ENCODE measurements around the gene DLGAP5.

Gene DLGAP5

GRCh38 chr14:55102141-55102621 is 89.2 kb downstream of the DLGAP5 start:
- TF ChIP-seq, protein P1, sequence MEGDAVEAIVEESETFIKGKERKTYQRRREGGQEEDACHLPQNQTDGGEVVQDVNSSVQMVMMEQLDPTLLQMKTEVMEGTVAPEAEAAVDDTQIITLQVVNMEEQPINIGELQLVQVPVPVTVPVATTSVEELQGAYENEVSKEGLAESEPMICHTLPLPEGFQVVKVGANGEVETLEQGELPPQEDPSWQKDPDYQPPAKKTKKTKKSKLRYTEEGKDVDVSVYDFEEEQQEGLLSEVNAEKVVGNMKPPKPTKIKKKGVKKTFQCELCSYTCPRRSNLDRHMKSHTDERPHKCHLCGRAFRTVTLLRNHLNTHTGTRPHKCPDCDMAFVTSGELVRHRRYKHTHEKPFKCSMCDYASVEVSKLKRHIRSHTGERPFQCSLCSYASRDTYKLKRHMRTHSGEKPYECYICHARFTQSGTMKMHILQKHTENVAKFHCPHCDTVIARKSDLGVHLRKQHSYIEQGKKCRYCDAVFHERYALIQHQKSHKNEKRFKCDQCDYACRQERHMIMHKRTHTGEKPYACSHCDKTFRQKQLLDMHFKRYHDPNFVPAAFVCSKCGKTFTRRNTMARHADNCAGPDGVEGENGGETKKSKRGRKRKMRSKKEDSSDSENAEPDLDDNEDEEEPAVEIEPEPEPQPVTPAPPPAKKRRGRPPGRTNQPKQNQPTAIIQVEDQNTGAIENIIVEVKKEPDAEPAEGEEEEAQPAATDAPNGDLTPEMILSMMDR (IDR thresholded peaks at IDR 0.05; ENCODE audit: poor library complexity, severe bottlenecking): no peak
- peak; percentile 87 for DNase-seq (ENCODE audit: low spot score)
- ATAC-seq (ENCODE audit: low read depth): peak; percentile 71
- peaks cover 29% of the 10 kb centered on the region for H3K4me1 ChIP-seq (ENCODE audit: insufficient read depth, poor library complexity, severe bottlenecking)
- H3K36me3 ChIP-seq (ENCODE audit: low read depth): no peaks in the 10 kb centered on the region
- no peaks in the 10 kb centered on the region for H3K27me3 ChIP-seq (ENCODE audit: insufficient read depth, poor library complexity, severe bottlenecking)
- peaks cover 5% of the 10 kb centered on the region for H3K9me3 ChIP-seq (ENCODE audit: severe bottlenecking)
- H3K4me3 ChIP-seq (ENCODE audit: severe bottlenecking): no peak overlapping the region
- H3K27ac ChIP-seq (ENCODE audit: poor library complexity, severe bottlenecking): peak overlapping the region; percentile 98

DNA sequence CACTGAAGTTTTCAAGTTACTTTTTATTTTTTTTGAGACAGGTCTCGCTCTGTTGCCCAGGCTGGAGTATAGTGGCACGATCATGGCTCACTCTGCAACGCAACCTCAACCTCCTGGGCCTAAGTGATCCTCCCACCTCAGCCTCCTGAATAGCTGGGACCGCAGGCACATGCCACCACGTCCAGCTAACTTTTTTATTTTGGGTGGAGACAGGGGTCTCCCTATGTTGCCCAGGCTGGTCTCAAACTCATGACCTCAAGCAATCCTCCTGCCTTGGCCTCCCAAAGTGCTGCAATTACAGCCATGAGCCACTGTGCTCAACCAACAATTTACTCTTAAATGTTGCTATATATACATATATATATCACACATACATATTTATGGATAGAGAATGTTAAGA is 89.7 kb downstream of the DLGAP5 start:
- no peaks in the 10 kb centered on the region for H3K36me3 ChIP-seq (ENCODE audit: low read depth)
- TF ChIP-seq, protein P1 (IDR thresholded peaks at IDR 0.05; ENCODE audit: poor library complexity, severe bottlenecking): no peak
- ATAC-seq (ENCODE audit: low read depth) (no peak), DNase-seq (ENCODE audit: low spot score) (no peak)
- peaks cover 28% of the 10 kb centered on the region for H3K4me1 ChIP-seq (ENCODE audit: insufficient read depth, poor library complexity, severe bottlenecking)
- peaks cover 5% of the 10 kb centered on the region for H3K9me3 ChIP-seq (ENCODE audit: severe bottlenecking)
- peak overlapping the region; percentile 98 for H3K27ac ChIP-seq (ENCODE audit: poor library complexity, severe bottlenecking)
- H3K4me3 ChIP-seq (ENCODE audit: severe bottlenecking): no peak overlapping the region
- no peaks in the 10 kb centered on the region for H3K27me3 ChIP-seq (ENCODE audit: insufficient read depth, poor library complexity, severe bottlenecking)

DNA sequence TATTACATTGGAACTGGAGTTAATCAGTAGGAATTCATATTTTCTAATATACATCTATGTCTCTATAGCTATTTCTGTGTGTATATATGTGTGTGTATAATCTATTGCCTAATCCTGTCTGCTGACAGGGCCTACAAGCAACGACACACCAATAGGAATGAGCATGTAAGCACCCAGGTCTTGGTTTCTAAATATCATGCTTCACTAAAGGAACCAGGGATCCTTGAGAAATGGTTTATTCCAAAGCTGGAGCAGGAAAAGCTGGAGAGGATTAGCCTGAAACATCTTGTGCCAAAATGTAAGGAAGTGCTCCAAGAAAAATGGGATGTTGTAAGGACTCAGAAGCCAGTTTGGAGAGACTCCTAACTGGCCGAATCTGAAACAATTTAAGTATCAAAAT is 91.6 kb downstream of the DLGAP5 start:
- Histone ChIP-seq H3K4me1 (ENCODE audit: insufficient read depth, poor library complexity, severe bottlenecking) (peaks cover 33% of the 10 kb centered on the region), H3K36me3 (ENCODE audit: low read depth) (no peaks in the 10 kb centered on the region), H3K27me3 (ENCODE audit: insufficient read depth, poor library complexity, severe bottlenecking) (no peaks in the 10 kb centered on the region), H3K4me3 (ENCODE audit: severe bottlenecking) (no peak overlapping the region), H3K27ac (ENCODE audit: poor library complexity, severe bottlenecking) (no peak overlapping the region), H3K9me3 (ENCODE audit: severe bottlenecking) (peaks cover 5% of the 10 kb centered on the region)
- DNase-seq (ENCODE audit: low spot score): no peak
- no peak for ATAC-seq (ENCODE audit: low read depth)
- TF ChIP-seq, protein P1 (IDR thresholded peaks at IDR 0.05; ENCODE audit: poor library complexity, severe bottlenecking): no peak

GRCh38 chr14:55098561-55098898 is 92.9 kb downstream of the DLGAP5 start:
- H3K4me1 ChIP-seq (ENCODE audit: insufficient read depth, poor library complexity, severe bottlenecking): peaks cover 27% of the 10 kb centered on the region
- H3K4me3 ChIP-seq (ENCODE audit: severe bottlenecking): no peak overlapping the region

More at GRCh38 chr14:55098561-55098898, 92.9 kb downstream of the DLGAP5 start:
- no peaks in the 10 kb centered on the region for H3K9me3 ChIP-seq (ENCODE audit: severe bottlenecking)
- ATAC-seq (ENCODE audit: low read depth) (no peak), DNase-seq (ENCODE audit: low spot score) (no peak)
- H3K36me3 ChIP-seq (ENCODE audit: low read depth): no peaks in the 10 kb centered on the region
- TF ChIP-seq, protein P1 (IDR thresholded peaks at IDR 0.05; ENCODE audit: poor library complexity, severe bottlenecking): no peak
- no peaks in the 10 kb centered on the region for H3K27me3 ChIP-seq (ENCODE audit: insufficient read depth, poor library complexity, severe bottlenecking)
- no peak overlapping the region for H3K27ac ChIP-seq (ENCODE audit: poor library complexity, severe bottlenecking)
